Type B pancreatic cell (in vitro differentiated cells): ENCODE data around the gene MAPK11. TPM values are rescaled to one million over a fixed set of nuclear protein-coding genes. Genes with fewer than 3 reads are reported as not detected.

ENCODE experiments used
- DNase-seq: peaks from one replicate; pipeline ENCODE4 v3.0.0; 2021; ENCODE audit warnings: mixed read lengths; ENCODE audit not compliant: unreplicated experiment; ENCODE audit errors: extremely low spot score
- H3K27ac Mint-ChIP-seq: 2 replicates; pipeline ENCODE4 v1.8.0; 2021; ENCODE audit warnings: mild to moderate bottlenecking, mixed read lengths
- H3K27me3 Mint-ChIP-seq: 2 replicates; pipeline ENCODE4 v1.8.0; 2021; ENCODE audit warnings: mixed read lengths
- H3K36me3 Mint-ChIP-seq: 2 replicates; pipeline ENCODE4 v1.8.0; 2021; ENCODE audit warnings: mixed read lengths
- H3K4me1 Mint-ChIP-seq: one replicate; pipeline ENCODE4 v1.8.0; 2021; ENCODE audit warnings: mixed read lengths; ENCODE audit not compliant: unreplicated experiment
- H3K4me3 Mint-ChIP-seq: 2 replicates; pipeline ENCODE4 v1.8.0; 2021; ENCODE audit warnings: mild to moderate bottlenecking, mixed read lengths
- H3K9me3 Mint-ChIP-seq: 2 replicates; pipeline ENCODE4 v1.8.0; 2021; ENCODE audit warnings: mixed read lengths
- CTCF ChIP-seq: fragments of 200-600 bp; sonication (generic); conservative IDR thresholded peaks from 2 replicates; pipeline ENCODE4 v1.5.0; 2021; ENCODE audit warnings: antibody characterized with exemption, mild to moderate bottlenecking
- total RNA-seq: library from RNA; stranded (reverse); gene quantifications from 2 replicates; pipeline ENCODE4 v1.2.1, GENCODE V29; 2021; ENCODE audit warnings: low replicate concordance

MAPK11 gene
- total RNA-seq, 1 donor from 2014 or later = 7.4 TPM

GRCh38 chr22:50310031-50310722 is 40.0 kb upstream of the MAPK11 start:
- no peak for DNase-seq
- Mint-ChIP-seq H3K36me3 (peaks cover 4% of the 10 kb centered on the region), H3K27me3 (no peaks in the 10 kb centered on the region), H3K4me3 (peak overlapping the region; percentile 45), H3K4me1 (peaks cover 13% of the 10 kb centered on the region), H3K27ac (peak overlapping the region; percentile 50), H3K9me3 (no peaks in the 10 kb centered on the region)
- TF ChIP-seq CTCF = no peak

- no peak for TF ChIP-seq CTCF
- no peak for DNase-seq
- peak overlapping the region; percentile 92 for H3K27ac Mint-ChIP-seq
- peaks cover 4% of the 10 kb centered on the region for H3K36me3 Mint-ChIP-seq
- H3K4me1 Mint-ChIP-seq = peaks cover 13% of the 10 kb centered on the region
- no peak overlapping the region for H3K4me3 Mint-ChIP-seq
- no peaks in the 10 kb centered on the region for H3K9me3 Mint-ChIP-seq
- no peaks in the 10 kb centered on the region for H3K27me3 Mint-ChIP-seq
These were observed 39.4 kb upstream of the MAPK11 start for GRCh38 chr22:50309601-50309991.

GRCh38 chr22:50308986-50309600 is 38.9 kb upstream of the MAPK11 start:
- H3K27me3 Mint-ChIP-seq = no peaks in the 10 kb centered on the region
- H3K4me3 Mint-ChIP-seq = peak overlapping the region; percentile 84
- H3K36me3 Mint-ChIP-seq = peaks cover 4% of the 10 kb centered on the region
- no peak for DNase-seq
- no peaks in the 10 kb centered on the region for H3K9me3 Mint-ChIP-seq
- no peak for TF ChIP-seq CTCF
- H3K4me1 Mint-ChIP-seq = peaks cover 16% of the 10 kb centered on the region
- peak overlapping the region; percentile 92 for H3K27ac Mint-ChIP-seq

- no peak for TF ChIP-seq CTCF
- peak overlapping the region; percentile 92 for H3K27ac Mint-ChIP-seq
- H3K36me3 Mint-ChIP-seq = peaks cover 4% of the 10 kb centered on the region
- DNase-seq = no peak
- no peaks in the 10 kb centered on the region for H3K9me3 Mint-ChIP-seq
- H3K4me1 Mint-ChIP-seq = peaks cover 17% of the 10 kb centered on the region
- H3K27me3 Mint-ChIP-seq = no peaks in the 10 kb centered on the region
- H3K4me3 Mint-ChIP-seq = peak overlapping the region; percentile 84
These were observed 38.4 kb upstream of the MAPK11 start for GRCh38 chr22:50308597-50308935.

GRCh38 chr22:50307890-50308596 is 37.9 kb upstream of the MAPK11 start:
- peak overlapping the region; percentile 84 for H3K4me3 Mint-ChIP-seq
- H3K4me1 Mint-ChIP-seq = peaks cover 19% of the 10 kb centered on the region
- peaks cover 4% of the 10 kb centered on the region for H3K36me3 Mint-ChIP-seq
- peak overlapping the region; percentile 92 for H3K27ac Mint-ChIP-seq
- no peak for DNase-seq
- H3K27me3 Mint-ChIP-seq = no peaks in the 10 kb centered on the region
- H3K9me3 Mint-ChIP-seq = no peaks in the 10 kb centered on the region
- no peak for TF ChIP-seq CTCF
